ENCODE measurements around the gene GUCA2B.

Gene GUCA2B

GRCh38 chr1:42191319-42191718 is 38.1 kb downstream of the GUCA2B start:
- DNase-seq = no peak

GRCh38 chr1:42192106-42192505 is 38.9 kb downstream of the GUCA2B start:
- DNase-seq = no peak

- no peak for DNase-seq
These were observed 42.6 kb downstream of the GUCA2B start for GRCh38 chr1:42195841-42196240.

- no peak for DNase-seq
These were observed 45.0 kb downstream of the GUCA2B start for GRCh38 chr1:42198251-42198650.

GRCh38 chr1:42201986-42202385 is 48.8 kb downstream of the GUCA2B start:
- no peak for DNase-seq

Data from CD4-positive, alpha-beta T cell treated with Interleukin-1 beta for 1 hour (primary cell).